IPS-18a (cell line): ENCODE results near the gene MRPL12.
"Not testable (repeated sequence)": the region's sequence is repeated elsewhere in the genome, so short reads cannot be mapped to it uniquely, and the experiment has no call there.

Source experiments
- H3K27ac ChIP-seq: one replicate; pipeline ENCODE4 v1.5.1; 2013; ENCODE audit warnings: low read length
- H3K27me3 ChIP-seq: one replicate; pipeline ENCODE4 v1.6.1; 2013; ENCODE audit warnings: mild to moderate bottlenecking, low read length; ENCODE audit not compliant: control insufficient read depth, insufficient read depth
- H3K36me3 ChIP-seq: one replicate; pipeline ENCODE4 v1.6.1; 2013; ENCODE audit warnings: low read depth, low read length; ENCODE audit not compliant: control insufficient read depth
- H3K4me1 ChIP-seq: one replicate; pipeline ENCODE4 v1.6.1; 2013; ENCODE audit warnings: low read depth, low read length; ENCODE audit not compliant: control insufficient read depth
- H3K4me3 ChIP-seq: one replicate; pipeline ENCODE4 v1.5.1; 2013; ENCODE audit warnings: low read length
- H3K9ac ChIP-seq: one replicate; pipeline ENCODE4 v1.6.1; 2013; ENCODE audit warnings: mild to moderate bottlenecking, low read length, moderate library complexity
- H3K9me3 ChIP-seq: one replicate; pipeline ENCODE4 v1.6.1; 2013; ENCODE audit warnings: low read depth, low read length; ENCODE audit not compliant: control insufficient read depth

MRPL12 gene

GRCh38 chr17:81726004-81726403 lies 22.8 kb downstream of the MRPL12 start:
- Histone ChIP-seq H3K36me3 (no peaks in the 10 kb centered on the region), H3K9ac (no peak overlapping the region), H3K4me1 (no peaks in the 10 kb centered on the region), H3K27ac (no peak overlapping the region), H3K27me3 (no peaks in the 10 kb centered on the region), H3K9me3 (no peaks in the 10 kb centered on the region), H3K4me3 (no peak overlapping the region)

GRCh38 chr17:81727324-81728031 lies 24.3 kb downstream of the MRPL12 start:
- Histone ChIP-seq H3K4me1 (no peaks in the 10 kb centered on the region), H3K9ac (no peak overlapping the region), H3K9me3 (no peaks in the 10 kb centered on the region), H3K4me3 (no peak overlapping the region), H3K27ac (no peak overlapping the region), H3K27me3 (no peaks in the 10 kb centered on the region), H3K36me3 (no peaks in the 10 kb centered on the region)

- H3K4me3 ChIP-seq: no peak overlapping the region
- no peaks in the 10 kb centered on the region for H3K27me3 ChIP-seq
- no peak overlapping the region for H3K27ac ChIP-seq
- H3K4me1 ChIP-seq: no peaks in the 10 kb centered on the region
- H3K9me3 ChIP-seq: no peaks in the 10 kb centered on the region
- H3K9ac ChIP-seq: no peak overlapping the region
- no peaks in the 10 kb centered on the region for H3K36me3 ChIP-seq
These were observed 30.6 kb downstream of the MRPL12 start for GRCh38 chr17:81733507-81734404.

GRCh38 chr17:81734405-81735263 lies 31.5 kb downstream of the MRPL12 start:
- H3K4me1 ChIP-seq: no peaks in the 10 kb centered on the region
- H3K27ac ChIP-seq: no peak overlapping the region
- no peak overlapping the region for H3K9ac ChIP-seq
- no peak overlapping the region for H3K4me3 ChIP-seq
- no peaks in the 10 kb centered on the region for H3K27me3 ChIP-seq
- no peaks in the 10 kb centered on the region for H3K36me3 ChIP-seq
- H3K9me3 ChIP-seq: no peaks in the 10 kb centered on the region

- Histone ChIP-seq H3K4me1 (no peaks in the 10 kb centered on the region), H3K4me3 (no peak overlapping the region), H3K27ac (no peak overlapping the region), H3K9me3 (no peaks in the 10 kb centered on the region), H3K27me3 (no peaks in the 10 kb centered on the region), H3K36me3 (no peaks in the 10 kb centered on the region), H3K9ac (no peak overlapping the region)
These were observed 32.3 kb downstream of the MRPL12 start for GRCh38 chr17:81735264-81736102.

- Histone ChIP-seq H3K27me3 (no peaks in the 10 kb centered on the region), H3K36me3 (no peaks in the 10 kb centered on the region), H3K4me3 (no peak overlapping the region), H3K27ac (no peak overlapping the region), H3K4me1 (no peaks in the 10 kb centered on the region), H3K9me3 (no peaks in the 10 kb centered on the region), H3K9ac (no peak overlapping the region)
These were observed 35.0 kb downstream of the MRPL12 start for GRCh38 chr17:81737947-81738800.

- no peaks in the 10 kb centered on the region for H3K9me3 ChIP-seq
- H3K4me1 ChIP-seq: no peaks in the 10 kb centered on the region
- no peak overlapping the region for H3K4me3 ChIP-seq
- no peaks in the 10 kb centered on the region for H3K27me3 ChIP-seq
- H3K27ac ChIP-seq: no peak overlapping the region
- H3K36me3 ChIP-seq: no peaks in the 10 kb centered on the region
- H3K9ac ChIP-seq: no peak overlapping the region
These were observed 35.7 kb downstream of the MRPL12 start for GRCh38 chr17:81738801-81739393.

GRCh38 chr17:81739593-81739992 lies 36.4 kb downstream of the MRPL12 start:
- not testable (repeated sequence) for H3K9me3 ChIP-seq, H3K4me3 ChIP-seq, H3K9ac ChIP-seq, H3K36me3 ChIP-seq, H3K4me1 ChIP-seq, H3K27me3 ChIP-seq, H3K27ac ChIP-seq

- Histone ChIP-seq H3K36me3 (no peaks in the 10 kb centered on the region), H3K27me3 (no peaks in the 10 kb centered on the region), H3K9ac (no peak overlapping the region), H3K9me3 (no peaks in the 10 kb centered on the region), H3K4me3 (no peak overlapping the region), H3K27ac (no peak overlapping the region), H3K4me1 (no peaks in the 10 kb centered on the region)
These were observed 37.3 kb downstream of the MRPL12 start for GRCh38 chr17:81740395-81740961.
